ENCODE data around the gene GALNT10.

DNA sequence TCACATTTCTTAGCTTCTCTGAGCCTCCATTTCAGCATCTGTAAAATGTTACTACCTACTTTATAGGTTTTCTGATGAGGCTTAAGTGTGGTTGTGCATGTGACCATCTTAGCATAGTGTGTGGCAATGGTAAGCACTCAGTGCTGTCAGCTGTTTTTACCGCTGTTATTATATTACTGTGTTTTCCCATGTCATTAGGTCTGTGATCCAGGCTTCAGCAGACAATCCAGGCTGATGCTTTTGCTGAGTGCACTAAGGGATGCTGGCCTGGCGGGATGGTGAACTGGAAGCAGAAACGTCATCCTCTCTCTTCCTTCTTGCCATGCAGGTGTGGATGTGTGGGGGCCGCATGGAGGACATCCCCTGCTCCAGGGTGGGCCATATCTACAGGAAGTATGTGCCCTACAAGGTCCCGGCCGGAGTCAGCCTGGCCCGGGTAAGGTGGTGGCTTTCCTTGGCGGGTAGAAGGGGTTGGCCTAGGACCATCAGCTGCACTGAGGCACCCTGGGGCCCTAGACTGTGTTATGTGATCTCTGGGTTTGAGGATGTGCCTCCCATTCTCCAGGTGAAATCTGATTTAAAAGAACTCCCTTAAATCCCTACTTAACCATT is 213.3 kb downstream of the GALNT10 start:
- TF ChIP-seq, protein P1, sequence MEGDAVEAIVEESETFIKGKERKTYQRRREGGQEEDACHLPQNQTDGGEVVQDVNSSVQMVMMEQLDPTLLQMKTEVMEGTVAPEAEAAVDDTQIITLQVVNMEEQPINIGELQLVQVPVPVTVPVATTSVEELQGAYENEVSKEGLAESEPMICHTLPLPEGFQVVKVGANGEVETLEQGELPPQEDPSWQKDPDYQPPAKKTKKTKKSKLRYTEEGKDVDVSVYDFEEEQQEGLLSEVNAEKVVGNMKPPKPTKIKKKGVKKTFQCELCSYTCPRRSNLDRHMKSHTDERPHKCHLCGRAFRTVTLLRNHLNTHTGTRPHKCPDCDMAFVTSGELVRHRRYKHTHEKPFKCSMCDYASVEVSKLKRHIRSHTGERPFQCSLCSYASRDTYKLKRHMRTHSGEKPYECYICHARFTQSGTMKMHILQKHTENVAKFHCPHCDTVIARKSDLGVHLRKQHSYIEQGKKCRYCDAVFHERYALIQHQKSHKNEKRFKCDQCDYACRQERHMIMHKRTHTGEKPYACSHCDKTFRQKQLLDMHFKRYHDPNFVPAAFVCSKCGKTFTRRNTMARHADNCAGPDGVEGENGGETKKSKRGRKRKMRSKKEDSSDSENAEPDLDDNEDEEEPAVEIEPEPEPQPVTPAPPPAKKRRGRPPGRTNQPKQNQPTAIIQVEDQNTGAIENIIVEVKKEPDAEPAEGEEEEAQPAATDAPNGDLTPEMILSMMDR (IDR thresholded peaks at IDR 0.05 in 2 of 3, conservative IDR thresholded peaks at IDR 0.05 in 1 of 3; ENCODE audit: borderline replicate concordance in 1 of 3, insufficient read depth in 1 of 3, low read depth in 2 of 3, low read length in 2 of 3) = no peak
- TF ChIP-seq ZFX (IDR thresholded peaks at IDR 0.05) (no peak), EZH2 (IDR thresholded peaks at IDR 0.05) (no peak), POLR2A (IDR thresholded peaks at IDR 0.05; ENCODE audit: borderline replicate concordance, extremely low read depth, insufficient read depth, insufficient read length) (no peak), SP1 (IDR thresholded peaks at IDR 0.05; ENCODE audit: low read depth) (no peak), ELF1 (IDR thresholded peaks at IDR 0.05; ENCODE audit: borderline replicate concordance, low read depth) (no peak), CEBPB (IDR thresholded peaks at IDR 0.05; ENCODE audit: low read depth) (no peak), EGR1 (IDR thresholded peaks at IDR 0.05; ENCODE audit: low read depth) (no peak), TCF7L2 (IDR thresholded peaks at IDR 0.05; ENCODE audit: borderline replicate concordance, extremely low read depth, insufficient read depth, insufficient read length) (no peak), ZNF274 (IDR thresholded peaks at IDR 0.05; ENCODE audit: low read depth, low read length) (no peak)
- TF ChIP-seq, protein P2, sequence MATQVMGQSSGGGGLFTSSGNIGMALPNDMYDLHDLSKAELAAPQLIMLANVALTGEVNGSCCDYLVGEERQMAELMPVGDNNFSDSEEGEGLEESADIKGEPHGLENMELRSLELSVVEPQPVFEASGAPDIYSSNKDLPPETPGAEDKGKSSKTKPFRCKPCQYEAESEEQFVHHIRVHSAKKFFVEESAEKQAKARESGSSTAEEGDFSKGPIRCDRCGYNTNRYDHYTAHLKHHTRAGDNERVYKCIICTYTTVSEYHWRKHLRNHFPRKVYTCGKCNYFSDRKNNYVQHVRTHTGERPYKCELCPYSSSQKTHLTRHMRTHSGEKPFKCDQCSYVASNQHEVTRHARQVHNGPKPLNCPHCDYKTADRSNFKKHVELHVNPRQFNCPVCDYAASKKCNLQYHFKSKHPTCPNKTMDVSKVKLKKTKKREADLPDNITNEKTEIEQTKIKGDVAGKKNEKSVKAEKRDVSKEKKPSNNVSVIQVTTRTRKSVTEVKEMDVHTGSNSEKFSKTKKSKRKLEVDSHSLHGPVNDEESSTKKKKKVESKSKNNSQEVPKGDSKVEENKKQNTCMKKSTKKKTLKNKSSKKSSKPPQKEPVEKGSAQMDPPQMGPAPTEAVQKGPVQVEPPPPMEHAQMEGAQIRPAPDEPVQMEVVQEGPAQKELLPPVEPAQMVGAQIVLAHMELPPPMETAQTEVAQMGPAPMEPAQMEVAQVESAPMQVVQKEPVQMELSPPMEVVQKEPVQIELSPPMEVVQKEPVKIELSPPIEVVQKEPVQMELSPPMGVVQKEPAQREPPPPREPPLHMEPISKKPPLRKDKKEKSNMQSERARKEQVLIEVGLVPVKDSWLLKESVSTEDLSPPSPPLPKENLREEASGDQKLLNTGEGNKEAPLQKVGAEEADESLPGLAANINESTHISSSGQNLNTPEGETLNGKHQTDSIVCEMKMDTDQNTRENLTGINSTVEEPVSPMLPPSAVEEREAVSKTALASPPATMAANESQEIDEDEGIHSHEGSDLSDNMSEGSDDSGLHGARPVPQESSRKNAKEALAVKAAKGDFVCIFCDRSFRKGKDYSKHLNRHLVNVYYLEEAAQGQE (IDR thresholded peaks at IDR 0.05; ENCODE audit: low read depth) = no peak

Measured in HCT116 (cell line).